Epithelial cell of umbilical artery (primary cell): Measurements from ENCODE around the gene SPDYE3. TPM values are rescaled to one million over a fixed set of nuclear protein-coding genes. Genes with fewer than 3 reads are reported as not detected.

Source experiments
- total RNA-seq: library from RNA; depleted of rRNA; stranded (reverse); fragments of >200 nt; gene quantifications from 2 replicates; pipeline ENCODE4 v1.2.3, GENCODE V29; 2014

The SPDYE3 gene, protein sequence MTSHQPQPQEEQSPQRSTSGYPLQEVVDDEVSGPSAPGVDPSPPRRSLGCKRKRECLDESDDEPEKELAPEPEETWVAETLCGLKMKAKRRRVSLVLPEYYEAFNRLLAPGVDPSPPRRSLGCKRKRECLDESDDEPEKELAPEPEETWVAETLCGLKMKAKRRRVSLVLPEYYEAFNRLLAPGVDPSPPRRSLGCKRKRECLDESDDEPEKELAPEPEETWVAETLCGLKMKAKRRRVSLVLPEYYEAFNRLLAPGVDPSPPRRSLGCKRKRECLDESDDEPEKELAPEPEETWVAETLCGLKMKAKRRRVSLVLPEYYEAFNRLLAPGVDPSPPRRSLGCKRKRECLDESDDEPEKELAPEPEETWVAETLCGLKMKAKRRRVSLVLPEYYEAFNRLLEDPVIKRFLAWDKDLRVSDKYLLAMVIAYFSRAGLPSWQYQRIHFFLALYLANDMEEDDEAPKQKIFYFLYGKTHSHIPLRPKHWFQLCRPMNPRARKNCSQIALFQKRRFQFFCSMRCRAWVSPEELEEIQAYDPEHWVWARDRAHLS
- total RNA-seq: not detected in 2 replicates

DNA sequence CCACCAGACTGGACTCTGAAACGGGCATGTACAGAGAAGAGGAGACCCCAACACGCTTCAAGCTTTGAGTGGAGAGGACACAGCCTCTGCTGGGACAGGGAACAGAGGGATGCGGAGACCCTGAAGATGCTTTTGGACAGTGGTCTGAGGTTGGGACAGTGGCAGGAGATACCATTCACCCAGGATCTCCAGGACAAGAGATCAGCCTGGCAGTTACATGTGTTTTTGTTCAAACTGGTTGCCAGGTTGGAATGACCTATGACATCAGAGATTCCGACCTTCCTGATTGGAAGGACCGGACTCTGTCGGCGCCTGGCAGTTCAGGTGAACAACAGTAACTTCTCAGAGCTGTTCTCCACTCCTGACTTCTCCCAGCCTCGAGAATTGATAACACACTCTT, at the start of gene SPDYE3:
SPDYE3 (plus strand) TSS at position 301 of the 400 bp plus-strand sequence. CDS start 184 bp downstream, outside the sequence.

DNA sequence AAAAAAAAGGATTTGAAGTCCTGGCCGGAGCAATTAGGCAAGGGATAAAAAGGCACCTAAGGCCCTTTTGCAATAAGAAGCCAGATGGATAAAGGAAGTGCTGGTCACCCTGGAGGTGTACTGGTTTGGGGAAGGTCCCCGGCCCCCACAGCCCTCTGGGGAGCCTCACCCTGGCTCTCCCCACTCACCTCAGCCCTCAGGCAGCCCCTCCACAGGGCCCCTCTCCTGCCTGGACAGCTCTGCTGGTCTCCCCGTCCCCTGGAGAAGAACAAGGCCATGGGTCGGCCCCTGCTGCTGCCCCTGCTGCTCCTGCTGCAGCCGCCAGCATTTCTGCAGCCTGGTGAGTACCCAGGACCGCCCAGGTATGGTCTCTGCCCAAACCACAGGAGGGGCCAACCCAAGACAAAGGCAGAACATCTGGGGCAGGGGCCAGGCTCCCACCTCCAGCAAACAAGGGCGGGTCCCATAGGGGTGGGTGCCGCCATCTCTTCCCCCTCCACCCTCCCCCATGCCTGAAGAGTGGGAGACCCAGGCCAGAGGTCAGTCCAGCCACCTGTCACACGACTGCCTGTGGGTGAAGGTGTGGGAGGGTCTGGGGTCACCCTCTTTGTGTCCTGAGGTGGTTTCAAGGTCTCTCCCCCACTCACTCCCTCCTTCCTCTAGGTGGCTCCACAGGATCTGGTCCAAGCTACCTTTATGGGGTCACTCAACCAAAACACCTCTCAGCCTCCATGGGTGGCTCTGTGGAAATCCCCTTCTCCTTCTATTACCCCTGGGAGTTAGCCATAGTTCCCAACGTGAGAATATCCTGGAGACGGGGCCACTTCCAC, 50.7 kb downstream of the SPDYE3 start, which contains the start of gene PILRB:
PILRB (plus strand) TSS at position 91 of the 830 bp plus-strand sequence; CDS start at position 277, 186 bp downstream.

Other genes with a start within 250 kb of the SPDYE3 start
- gene ZNF3, start 226.0 kb upstream of the SPDYE3 start, total RNA-seq: 26.3 and 26.6 TPM in 2 replicates
- 109 and 112 TPM in 2 replicates for gene COPS6, start 218.7 kb upstream of the SPDYE3 start, total RNA-seq
- gene MCM7, start 206.3 kb upstream of the SPDYE3 start, total RNA-seq: 104 and 124 TPM in 2 replicates
- 25.3 and 38.8 TPM in 2 replicates for gene AP4M1, start 206.1 kb upstream of the SPDYE3 start, total RNA-seq
- gene TAF6, start 188.3 kb upstream of the SPDYE3 start, total RNA-seq: 31.2 and 32.5 TPM in 2 replicates
- gene CNPY4, start 188.1 kb upstream of the SPDYE3 start, total RNA-seq: 30.5 and 50.3 TPM in 2 replicates
- gene MBLAC1, start 180.7 kb upstream of the SPDYE3 start, total RNA-seq: 2.7 and 2.9 TPM in 2 replicates
- 134 and 148 TPM in 2 replicates for gene LAMTOR4, start 158.8 kb upstream of the SPDYE3 start, total RNA-seq
- gene TRAPPC14, start 149.0 kb upstream of the SPDYE3 start, total RNA-seq: 5.5 and 6.2 TPM in 2 replicates
- 0.61 and 0.65 TPM in 2 replicates for gene GAL3ST4, start 139.1 kb upstream of the SPDYE3 start, total RNA-seq
- gene GPC2, start 130.3 kb upstream of the SPDYE3 start, total RNA-seq: 6.8 and 7.0 TPM in 2 replicates
- gene STAG3, start 129.8 kb upstream of the SPDYE3 start, total RNA-seq: 0.65 and 1.1 TPM in 2 replicates
- not detected in 2 replicates for gene PVRIG, start 87.8 kb upstream of the SPDYE3 start, total RNA-seq
- gene PILRB, start 50.4 kb downstream of the SPDYE3 start, total RNA-seq: 3.9 and 6.4 TPM in 2 replicates
- not detected in 2 replicates for gene PILRA, start 65.8 kb downstream of the SPDYE3 start, total RNA-seq
- 0.32 and 0.76 TPM in 2 replicates for gene ZCWPW1, start 121.0 kb downstream of the SPDYE3 start, total RNA-seq
- gene MEPCE, start 122.1 kb downstream of the SPDYE3 start, total RNA-seq: 26.6 and 32.1 TPM in 2 replicates
- 23.4 and 33.0 TPM in 2 replicates for gene PPP1R35, start 128.8 kb downstream of the SPDYE3 start, total RNA-seq
- 0.30 and 0.32 TPM in 2 replicates for gene SPACDR, start 156.6 kb downstream of the SPDYE3 start, total RNA-seq
- 17.3 and 17.5 TPM in 2 replicates for gene TSC22D4, start 171.5 kb downstream of the SPDYE3 start, total RNA-seq
- 0.65 and 2.6 TPM in 2 replicates for gene NYAP1, start 176.2 kb downstream of the SPDYE3 start, total RNA-seq
- 6.2 and 11.7 TPM in 2 replicates for gene AGFG2, start 231.5 kb downstream of the SPDYE3 start, total RNA-seq